A549 (cell line): ENCODE results near the gene HELLS. TPM values are rescaled to one million over a fixed set of nuclear protein-coding genes. Genes with fewer than 3 reads are reported as not detected.

Source experiments
- ATAC-seq, 2 experiments: fragments of 200-7000 bp in 1 of 2; fragments of >200 bp in 1 of 2; cut with Nextera tagmentation in 1 of 2; cut with Tn5 transposase in 1 of 2; 3 replicates each; pipeline versions ENCODE4 v1.8.0 to v1.9.1; 2018 to 2020; ENCODE audit warnings: mild to moderate bottlenecking in 1 of 2, moderate library complexity in 1 of 2
- CTCF ChIA-PET: fragments of 300-600 bp; sonication (Branson Sonifier 250); formaldehyde crosslinking; extraction: SDS; loops from one replicate; lab custom pipeline; 2021; ENCODE audit warnings: antibody characterized with exemption, inconsistent platforms; lab: Yijun Ruan, JAX
- POLR2A ChIA-PET: fragments of 350-600 bp; formaldehyde crosslinking; extraction: SDS; loops from one replicate; lab custom pipeline; 2021; ENCODE audit warnings: antibody characterized with exemption, inconsistent platforms; lab: Yijun Ruan, JAX
- DNase-seq, 2 experiments: peaks; one replicate each; pipeline versions ENCODE4 v3.0.0 to v3.0.0-alpha.2; 2011 to 2016; ENCODE audit warnings: low read depth in 1 of 2, low spot score in 1 of 2
- FAIRE-seq: peaks from 2 replicates; lab custom pipeline; 2011; peaks lifted over from hg19 to GRCh38; lab: Jason Lieb, UNC
- H3K27ac ChIP-seq, 2 experiments: fragments of >200 bp; sonication (Bioruptor Twin); formaldehyde crosslinking; 3 replicates each; pipeline ENCODE4 v1.5.1; 2016 to 2017
- H3K4me1 ChIP-seq: fragments of >200 bp; sonication (Bioruptor Twin); formaldehyde crosslinking; 3 replicates; pipeline ENCODE4 v1.6.1; 2016
- H3K4me2 ChIP-seq: fragments of >200 bp; sonication (Bioruptor Twin); formaldehyde crosslinking; 3 replicates; pipeline ENCODE4 v1.6.1; 2016
- H3K4me3 ChIP-seq: fragments of >200 bp; sonication (Bioruptor Twin); formaldehyde crosslinking; 3 replicates; pipeline ENCODE4 v1.5.1; 2016
- H3K9me3 ChIP-seq: fragments of >200 bp; sonication (Bioruptor Twin); formaldehyde crosslinking; 3 replicates; pipeline ENCODE4 v1.6.1; 2016
- CBX8 ChIP-seq: fragments of 200-600 bp; sonication (generic); IDR thresholded peaks from 2 replicates; pipeline ENCODE4 v1.6.1; 2016
- E2F6 ChIP-seq: IDR thresholded peaks from 2 replicates; pipeline ENCODE4 v1.6.1; 2012; ENCODE audit warnings: low read depth, borderline replicate concordance
- EP300 ChIP-seq, 2 experiments: fragments of >200 bp; sonication (Bioruptor Twin); formaldehyde crosslinking; IDR thresholded peaks; 2 replicates in 1 of 2; 3 replicates in 1 of 2; pipeline ENCODE4 v1.6.1; 2016 to 2017
- ESRRA ChIP-seq: fragments of 150-350 bp; IDR thresholded peaks from 2 replicates; pipeline ENCODE4 v1.6.1; 2014; ENCODE audit warnings: mild to moderate bottlenecking, low read length, borderline replicate concordance
- FOXS1 ChIP-seq: fragments of 250-450 bp; sonication (Bioruptor Pico); IDR thresholded peaks from 2 replicates; pipeline ENCODE4 v1.5.0; 2020; ENCODE audit warnings: mild to moderate bottlenecking, moderate library complexity
- HOXB5 ChIP-seq: fragments of 250-450 bp; sonication (Bioruptor Pico); IDR thresholded peaks from 2 replicates; pipeline ENCODE4 v1.5.0; 2020; ENCODE audit warnings: mild to moderate bottlenecking, moderate library complexity
- JUNB ChIP-seq: fragments of >200 bp; sonication (Bioruptor Twin); formaldehyde crosslinking; IDR thresholded peaks from 2 replicates; pipeline ENCODE4 v1.6.1; 2016
- MAFK ChIP-seq: fragments of 450-650 bp; IDR thresholded peaks from 2 replicates; pipeline ENCODE4 v1.6.1; 2014; ENCODE audit not compliant: partially characterized antibody
- MAX ChIP-seq: IDR thresholded peaks from 2 replicates; pipeline ENCODE4 v1.6.1; 2012
- MYC ChIP-seq: IDR thresholded peaks from 2 replicates; pipeline ENCODE4 v1.6.1; 2012; ENCODE audit warnings: mild to moderate bottlenecking, inconsistent platforms, low read length, improper control_type of control experiment, borderline replicate concordance
- NPAS2 ChIP-seq: fragments of 250-450 bp; sonication (Bioruptor Pico); IDR thresholded peaks from 2 replicates; pipeline ENCODE4 v1.8.0; 2022; ENCODE audit warnings: mild to moderate bottlenecking, moderate library complexity, borderline replicate concordance
- POLR2A ChIP-seq: IDR thresholded peaks from 2 replicates; pipeline ENCODE4 v1.6.1; 2012; ENCODE audit warnings: mild to moderate bottlenecking, low read length
- RCOR1 ChIP-seq: fragments of 150-350 bp; IDR thresholded peaks from 2 replicates; pipeline ENCODE4 v1.6.1; 2014; ENCODE audit warnings: antibody characterized with exemption, low read length, low read depth
- RFX5 ChIP-seq: fragments of 450-650 bp; IDR thresholded peaks from 2 replicates; pipeline ENCODE4 v1.7.1; 2014; ENCODE audit warnings: antibody characterized with exemption, mild to moderate bottlenecking, moderate library complexity
- RNF2 ChIP-seq: fragments of 200-600 bp; sonication (generic); IDR thresholded peaks from 2 replicates; pipeline ENCODE4 v1.6.1; 2016; ENCODE audit warnings: low read depth, mild to moderate bottlenecking, antibody characterized with exemption, moderate library complexity, borderline replicate concordance
- ZFP36 ChIP-seq: fragments of 450-650 bp; IDR thresholded peaks from 2 replicates; pipeline ENCODE4 v1.6.1; 2014; ENCODE audit warnings: borderline replicate concordance; ENCODE audit not compliant: partially characterized antibody
- WGBS: methylation state at CpG from one replicate; pipeline ENCODE4 v1.1.6; 2017; ENCODE audit errors: missing lambda C conversion rate; 5-methylcytosine and 5-hydroxymethylcytosine counted together
- polyA plus RNA-seq, 4 experiments: library from polyadenylated mRNA; depleted of rRNA in 3 of 4; stranded (reverse); fragments of >200 nt; fragmentation: RNase III in 1 of 4; extraction: RNeasy Plus Mini Kit Qiagen cat#74134 plus additional on column Dnase treatment in 1 of 4; gene quantifications; 2 replicates in 3 of 4; 3 replicates in 1 of 4; pipeline ENCODE4 v1.2.3, GENCODE V29; 2011 to 2017

HELLS gene
- polyA plus RNA-seq, 2 of the 4 experiments (the other 2 are of a cell fraction): 52.3 to 62.0 TPM

- FAIRE-seq: no peak
- no peak overlapping the region for H3K4me3 ChIP-seq
- ChIA-PET POLR2A (no interaction called here), CTCF (interaction anchor here (1.4 kb wide), 1 partner anchor 15 kb away, joined by 3 read pairs; no protein-coding TSS in a partner anchor)
- 79% methylated on average over 1 of the region's 1 CpG for WGBS
- ATAC-seq: no peak
- no peak overlapping the region for H3K27ac ChIP-seq
- H3K4me2 ChIP-seq: no peak overlapping the region
- no peak for DNase-seq
- 0 out of 3 replicates have a peak, but pooled peaks cover 7% of the 10 kb centered on the region for H3K9me3 ChIP-seq
- TF ChIP-seq HOXB5 (CRISPR knock-in tag): no peak
- no peak for TF ChIP-seq NPAS2 (CRISPR knock-in tag)
- TF ChIP-seq RNF2: no peak
- no peak for TF ChIP-seq ZFP36
- TF ChIP-seq MAX: no peak
- no peak for TF ChIP-seq JUNB
- no peak for TF ChIP-seq RCOR1
- TF ChIP-seq, all 56 proteins: peak for 0
- H3K4me1 ChIP-seq: peaks cover 7% of the 10 kb centered on the region; the same call in 1 of the 3 replicates
Observed at GRCh38 chr10:94644352-94644751, 98.8 kb downstream of the HELLS start.

GRCh38 chr10:94645285-94645684 is 99.7 kb downstream of the HELLS start:
- CTCF ChIA-PET: no interaction called here
- FAIRE-seq: no peak

More at GRCh38 chr10:94645285-94645684, 99.7 kb downstream of the HELLS start:
- POLR2A ChIA-PET: no interaction called here
- no peak for TF ChIP-seq EP300 (IDR thresholded peaks at IDR 0.05)
- no peak for TF ChIP-seq RFX5
- no peak for TF ChIP-seq ESRRA
- no peak for TF ChIP-seq MYC
- TF ChIP-seq POLR2A: no peak
- TF ChIP-seq NPAS2 (CRISPR knock-in tag): no peak
- TF ChIP-seq E2F6: no peak
- no peak for TF ChIP-seq MAFK
- no peak for TF ChIP-seq ZFP36
- TF ChIP-seq MAX: no peak
- TF ChIP-seq FOXS1 (CRISPR knock-in tag): no peak
- TF ChIP-seq CBX8: no peak
- Histone ChIP-seq H3K9me3 (no peaks in the 10 kb centered on the region), H3K4me2 (no peak overlapping the region), H3K27ac (no peak overlapping the region), H3K4me1 (peaks cover 7% of the 10 kb centered on the region; the same call in 1 of the 3 replicates), H3K4me3 (no peak overlapping the region)
- DNase-seq: no peak
- ATAC-seq: no peak
- WGBS: 50% methylated on average over 2 of the region's 2 CpGs

Other genes starting within 250 kb of the HELLS start
- 30.9 and 41.9 TPM in 2 replicates for gene NOC3L, start 182.8 kb upstream of the HELLS start, polyA plus RNA-seq (2011; rRNA removed)
- gene NOC3L, start 182.8 kb upstream of the HELLS start, polyA plus RNA-seq (2017; fragmentation: RNase III; extraction: RNeasy Plus Mini Kit Qiagen cat#74134 plus additional on column Dnase treatment): 21.7 to 29.0 TPM (median 23.1 TPM) in 3 replicates
- 5.7 and 6.0 TPM in 2 replicates for gene TBC1D12, start 143.2 kb upstream of the HELLS start, polyA plus RNA-seq (2011; rRNA removed)
- 3.5 to 4.4 TPM (median 3.7 TPM) in 3 replicates for gene TBC1D12, start 143.2 kb upstream of the HELLS start, polyA plus RNA-seq (2017; fragmentation: RNase III; extraction: RNeasy Plus Mini Kit Qiagen cat#74134 plus additional on column Dnase treatment)
- gene CYP2C18, start 137.9 kb downstream of the HELLS start, polyA plus RNA-seq (2011; rRNA removed): 0.05 and 0.09 TPM in 2 replicates
- gene CYP2C18, start 137.9 kb downstream of the HELLS start, polyA plus RNA-seq (2017; fragmentation: RNase III; extraction: RNeasy Plus Mini Kit Qiagen cat#74134 plus additional on column Dnase treatment): 0.05 to 0.09 TPM (median 0.07 TPM) in 3 replicates
- 0.04 TPM in 1 of 2 replicates, not detected in the other for gene CYP2C19, start 216.9 kb downstream of the HELLS start, polyA plus RNA-seq (2011; rRNA removed)
- gene CYP2C19, start 216.9 kb downstream of the HELLS start, polyA plus RNA-seq (2017; fragmentation: RNase III; extraction: RNeasy Plus Mini Kit Qiagen cat#74134 plus additional on column Dnase treatment): 0.05 TPM in 1 of 3 replicates, not detected in the others